ENCODE results near the gene GGCT. TPM values are rescaled to one million over a fixed set of nuclear protein-coding genes. Genes with fewer than 3 reads are reported as not detected.

Gene GGCT
- total RNA-seq, 1 donor from 2014 or later, result 77.5 TPM

Other genes with a start within 250 kb of the GGCT start
- 5.3 and 5.4 TPM in 2 replicates for gene ZNRF2, start 220.2 kb downstream of the GGCT start, total RNA-seq
- 8.1 and 9.1 TPM in 2 replicates for gene NOD1, start 26.0 kb downstream of the GGCT start, total RNA-seq
- 151 and 152 TPM in 2 replicates for gene GARS1, start 90.0 kb upstream of the GGCT start, total RNA-seq
- gene CRHR2, start 177.6 kb upstream of the GGCT start, total RNA-seq, result 0.18 TPM in 1 of 2 replicates, not detected in the other
- gene INMT, start 247.3 kb upstream of the GGCT start, total RNA-seq, result 0.34 and 0.77 TPM in 2 replicates

All from neural crest cell (in vitro differentiated cells).